HEK293 (cell line): Measurements from ENCODE around the gene ISOC2.

Experiments
- CTCF ChIA-PET: fragments of 350-600 bp; formaldehyde crosslinking; extraction: SDS; loops from one replicate; lab custom pipeline; 2021; ENCODE audit warnings: antibody characterized with exemption; lab: Yijun Ruan, JAX
- POLR2A ChIA-PET: fragments of 300-600 bp; formaldehyde crosslinking; extraction: SDS; loops from one replicate; lab custom pipeline; 2020; ENCODE audit warnings: antibody characterized with exemption, inconsistent platforms; lab: Yijun Ruan, JAX
- H3K27ac ChIP-seq: fragments of 200-500 bp; sonication (Bioruptor generic); 2 replicates; pipeline ENCODE4 v1.5.1; 2014; ENCODE audit warnings: low read depth, low read length, control low read depth, inconsistent platforms; ENCODE audit errors: extremely low read depth
- H3K36me3 ChIP-seq, 2 experiments: fragments of 200-500 bp in 1 of 2; sonication (Bioruptor generic) in 1 of 2; 1 replicate in 1 of 2; 2 replicates in 1 of 2; pipeline ENCODE4 v1.5.1; 2014 to 2017; ENCODE audit warnings: inconsistent platforms in 2 of 2, low read length in 2 of 2; ENCODE audit not compliant: control insufficient read depth in 2 of 2, insufficient read depth in 1 of 2
- H3K4me1 ChIP-seq: fragments of 200-500 bp; sonication (Bioruptor generic); 2 replicates; pipeline ENCODE4 v1.5.1; 2014; ENCODE audit warnings: mild to moderate bottlenecking, low read length, inconsistent platforms; ENCODE audit not compliant: control insufficient read depth, insufficient read depth
- H3K4me3 ChIP-seq: 2 replicates; pipeline ENCODE4 v1.5.1; 2011; ENCODE audit warnings: low read depth, mild to moderate bottlenecking, control low read depth, low read length, moderate library complexity
- H3K9me3 ChIP-seq: fragments of 200-500 bp; sonication (Bioruptor generic); 2 replicates; pipeline ENCODE4 v1.5.1; 2014; ENCODE audit warnings: low read depth, low read length, inconsistent platforms; ENCODE audit not compliant: control insufficient read depth, insufficient read depth
- GLIS1 ChIP-seq: fragments of 450-650 bp; formaldehyde crosslinking; IDR thresholded peaks from 2 replicates; pipeline ENCODE4 v1.5.1; 2016; ENCODE audit warnings: missing biosample characterization, missing genetic modification characterization
- GLIS2 ChIP-seq: fragments of 450-650 bp; formaldehyde crosslinking; IDR thresholded peaks from 2 replicates; pipeline ENCODE4 v1.5.1; 2016; ENCODE audit warnings: missing biosample characterization, missing genetic modification characterization
- MEIS1 ChIP-seq: sonication (generic); formaldehyde crosslinking; IDR thresholded peaks from 2 replicates; pipeline ENCODE4 v1.8.1; 2022; ENCODE audit warnings: missing genetic modification reagents, mild to moderate bottlenecking, borderline replicate concordance
- ZFHX2 ChIP-seq: fragments of 450-650 bp; formaldehyde crosslinking; conservative IDR thresholded peaks from 2 replicates; pipeline ENCODE4 v1.5.1; 2016; ENCODE audit warnings: missing biosample characterization, missing genetic modification characterization
- ZIC2 ChIP-seq: fragments of 450-650 bp; formaldehyde crosslinking; IDR thresholded peaks from 2 replicates; pipeline ENCODE4 v1.5.1; 2016; ENCODE audit warnings: missing biosample characterization, missing genetic modification characterization
- ZNF202 ChIP-seq: fragments of 450-650 bp; formaldehyde crosslinking; IDR thresholded peaks from 2 replicates; pipeline ENCODE4 v1.5.1; 2016; ENCODE audit warnings: missing biosample characterization, missing genetic modification characterization, borderline replicate concordance
- ZNF248 ChIP-seq: fragments of 450-650 bp; formaldehyde crosslinking; IDR thresholded peaks from 2 replicates; pipeline ENCODE4 v1.5.1; 2017; ENCODE audit warnings: missing biosample characterization, missing genetic modification characterization
- ZNF335 ChIP-seq: fragments of 450-650 bp; formaldehyde crosslinking; conservative IDR thresholded peaks from 2 replicates; pipeline ENCODE4 v1.5.1; 2016; ENCODE audit warnings: missing biosample characterization, missing genetic modification characterization
- TF ChIP-seq, protein P1 (sequence below): fragments of 450-650 bp; formaldehyde crosslinking; IDR thresholded peaks from 2 replicates; pipeline ENCODE4 v1.5.1; 2016; ENCODE audit warnings: missing biosample characterization, missing genetic modification characterization
- TF ChIP-seq, protein P2 (sequence below): fragments of 450-650 bp; formaldehyde crosslinking; IDR thresholded peaks from 2 replicates; pipeline ENCODE4 v1.5.1; 2016; ENCODE audit warnings: missing biosample characterization, missing genetic modification characterization
- TF ChIP-seq, protein P3 (sequence below): fragments of 450-650 bp; formaldehyde crosslinking; IDR thresholded peaks from 2 replicates; pipeline ENCODE4 v1.5.1; 2016; ENCODE audit warnings: missing biosample characterization, missing genetic modification characterization
- TF ChIP-seq, protein P4 (sequence below): fragments of 450-650 bp; formaldehyde crosslinking; IDR thresholded peaks from 2 replicates; pipeline ENCODE4 v1.5.1; 2016; ENCODE audit warnings: missing biosample characterization, missing genetic modification characterization

ISOC2 gene

DNA sequence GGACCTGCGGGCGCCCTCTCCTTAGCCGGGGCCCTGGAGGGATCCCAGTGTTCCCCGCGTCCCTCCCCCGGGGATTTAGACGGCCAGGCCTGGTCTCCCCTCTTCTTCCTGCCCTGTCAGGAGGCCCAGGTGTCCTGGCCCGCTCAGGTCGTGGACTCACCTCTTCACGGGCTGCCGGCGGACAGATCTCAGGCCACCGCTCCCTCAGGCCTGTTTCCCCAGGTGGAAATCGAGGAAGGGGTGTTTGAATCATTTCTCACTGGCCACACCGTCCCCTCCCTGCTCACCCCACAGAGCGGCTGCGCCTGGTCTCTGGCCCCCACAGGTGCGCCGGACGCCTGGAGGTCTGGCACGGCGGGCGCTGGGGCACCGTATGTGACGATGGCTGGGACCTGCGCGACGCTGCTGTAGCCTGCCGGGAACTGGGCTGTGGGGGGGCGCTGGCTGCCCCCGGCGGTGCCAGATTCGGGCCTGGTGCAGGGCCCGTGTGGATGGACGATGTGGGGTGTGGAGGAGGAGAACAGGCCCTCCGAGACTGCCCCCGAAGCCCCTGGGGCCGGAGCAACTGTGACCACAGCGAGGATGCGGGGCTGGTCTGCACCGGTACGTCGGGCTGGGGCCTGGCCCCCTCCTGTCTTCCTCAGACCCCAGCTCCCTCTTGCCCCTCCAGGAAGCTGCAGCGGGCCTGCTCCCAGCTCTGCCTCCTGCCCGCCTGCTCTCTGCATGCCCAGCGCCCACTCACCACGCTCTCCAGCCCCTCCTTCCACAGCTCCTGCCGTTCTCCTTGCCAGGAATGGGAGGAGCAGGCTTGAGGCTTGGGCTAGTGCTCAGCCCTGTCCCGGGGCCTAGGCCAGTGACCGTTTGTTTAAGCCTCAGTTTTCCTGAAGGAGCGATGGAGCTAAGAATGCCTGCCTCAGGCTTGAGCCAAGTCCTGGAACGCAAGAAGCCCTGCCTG lies 29.3 kb upstream of the ISOC2 start:
- Histone ChIP-seq H3K4me1 (peaks cover 16% of the 10 kb centered on the region), H3K4me3 (no peak overlapping the region), H3K9me3 (no peaks in the 10 kb centered on the region), H3K27ac (no peak overlapping the region), H3K36me3 (no peaks in the 10 kb centered on the region)
- POLR2A ChIA-PET: interaction anchor here (0.5 to 0.6 kb wide), 2 partner anchors 29 to 144 kb away, joined by 3 to 4 read pairs; no protein-coding TSS in a partner anchor
- CTCF ChIA-PET: interaction anchor here (1.8 to 4.4 kb wide), 3 partner anchors 14 to 116 kb away, joined by 8 to 28 read pairs (median 12); partner anchors contain the start of gene ZNF865
- peak; percentile 9; the same call in 1 of the 2 replicates for TF ChIP-seq GLIS2 (tag by site-specific recombination)
- TF ChIP-seq, protein P1, sequence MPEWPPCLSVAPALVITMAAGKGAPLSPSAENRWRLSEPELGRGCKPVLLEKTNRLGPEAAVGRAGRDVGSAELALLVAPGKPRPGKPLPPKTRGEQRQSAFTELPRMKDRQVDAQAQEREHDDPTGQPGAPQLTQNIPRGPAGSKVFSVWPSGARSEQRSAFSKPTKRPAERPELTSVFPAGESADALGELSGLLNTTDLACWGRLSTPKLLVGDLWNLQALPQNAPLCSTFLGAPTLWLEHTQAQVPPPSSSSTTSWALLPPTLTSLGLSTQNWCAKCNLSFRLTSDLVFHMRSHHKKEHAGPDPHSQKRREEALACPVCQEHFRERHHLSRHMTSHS (tag by site-specific recombination): no peak
- TF ChIP-seq ZNF248 (tag by site-specific recombination): no peak
- peak; percentile 46; the same call in 1 of the 2 replicates for TF ChIP-seq ZFHX2 (tag by site-specific recombination)
- TF ChIP-seq ZNF335 (tag by site-specific recombination): peak; percentile 39; the same call in 1 of the 2 replicates

DNA sequence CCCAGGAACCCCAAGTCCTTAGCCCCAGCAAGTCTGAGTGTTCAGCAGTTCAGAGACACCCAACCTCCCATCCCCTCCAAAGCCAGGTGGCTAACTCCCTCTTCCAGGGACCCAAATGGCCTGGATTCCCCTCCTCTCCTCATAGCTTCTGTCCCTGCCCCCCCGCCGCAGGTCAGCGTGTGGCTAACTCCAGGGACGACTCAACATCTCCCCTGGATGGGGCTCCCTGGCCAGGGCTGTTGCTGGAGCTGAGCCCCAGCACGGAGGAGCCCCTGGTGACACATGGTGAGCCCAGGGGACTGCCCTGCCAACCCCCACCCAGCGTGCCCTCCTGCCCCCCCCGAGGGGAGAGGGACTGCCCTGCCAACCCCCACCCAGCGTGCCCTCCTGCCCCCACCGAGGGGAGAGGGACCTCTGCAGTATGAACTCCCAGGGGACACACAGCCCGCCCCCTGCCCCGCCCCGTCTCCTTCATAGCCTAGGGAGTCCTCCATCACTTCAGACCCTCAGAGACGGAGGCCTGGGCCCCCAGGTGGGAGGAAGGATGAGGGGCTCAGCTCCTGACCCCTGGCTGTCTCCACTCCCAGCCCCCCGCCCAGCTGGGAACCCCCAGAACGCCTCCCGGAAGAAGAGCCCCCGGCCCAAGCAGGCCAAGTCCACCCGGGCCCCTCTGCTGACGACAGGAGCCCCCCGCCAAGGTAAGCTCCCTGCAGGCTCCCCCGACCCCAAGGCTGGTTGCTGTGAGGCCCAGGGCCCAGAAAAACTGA lies 28.5 kb upstream of the ISOC2 start:
- no peaks in the 10 kb centered on the region for H3K36me3 ChIP-seq
- ChIA-PET POLR2A (interaction anchor here (0.6 kb wide), 1 partner anchor 28 kb away, joined by 3 read pairs; no protein-coding TSS in a partner anchor), CTCF (interaction anchor here (1.1 to 4.4 kb wide), 3 partner anchors 14 to 165 kb away, joined by 8 to 28 read pairs (median 8); no protein-coding TSS in a partner anchor)
- H3K4me1 ChIP-seq: peaks cover 19% of the 10 kb centered on the region
- H3K9me3 ChIP-seq: no peaks in the 10 kb centered on the region
- H3K4me3 ChIP-seq: no peak overlapping the region
- H3K27ac ChIP-seq: no peak overlapping the region
- TF ChIP-seq, protein P2, sequence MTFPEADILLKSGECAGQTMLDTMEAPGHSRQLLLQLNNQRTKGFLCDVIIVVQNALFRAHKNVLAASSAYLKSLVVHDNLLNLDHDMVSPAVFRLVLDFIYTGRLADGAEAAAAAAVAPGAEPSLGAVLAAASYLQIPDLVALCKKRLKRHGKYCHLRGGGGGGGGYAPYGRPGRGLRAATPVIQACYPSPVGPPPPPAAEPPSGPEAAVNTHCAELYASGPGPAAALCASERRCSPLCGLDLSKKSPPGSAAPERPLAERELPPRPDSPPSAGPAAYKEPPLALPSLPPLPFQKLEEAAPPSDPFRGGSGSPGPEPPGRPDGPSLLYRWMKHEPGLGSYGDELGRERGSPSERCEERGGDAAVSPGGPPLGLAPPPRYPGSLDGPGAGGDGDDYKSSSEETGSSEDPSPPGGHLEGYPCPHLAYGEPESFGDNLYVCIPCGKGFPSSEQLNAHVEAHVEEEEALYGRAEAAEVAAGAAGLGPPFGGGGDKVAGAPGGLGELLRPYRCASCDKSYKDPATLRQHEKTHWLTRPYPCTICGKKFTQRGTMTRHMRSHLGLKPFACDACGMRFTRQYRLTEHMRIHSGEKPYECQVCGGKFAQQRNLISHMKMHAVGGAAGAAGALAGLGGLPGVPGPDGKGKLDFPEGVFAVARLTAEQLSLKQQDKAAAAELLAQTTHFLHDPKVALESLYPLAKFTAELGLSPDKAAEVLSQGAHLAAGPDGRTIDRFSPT (tag by site-specific recombination): peak; percentile 40; the same call in 1 of the 2 replicates
- TF ChIP-seq GLIS1 (tag by site-specific recombination) (peak; percentile 62), ZIC2 (tag by site-specific recombination) (peak; percentile 65), MEIS1 (no peak), GLIS2 (tag by site-specific recombination) (peak; percentile 30; the same call in 1 of the 2 replicates), ZNF202 (tag by site-specific recombination) (no peak)
- TF ChIP-seq, protein P3, sequence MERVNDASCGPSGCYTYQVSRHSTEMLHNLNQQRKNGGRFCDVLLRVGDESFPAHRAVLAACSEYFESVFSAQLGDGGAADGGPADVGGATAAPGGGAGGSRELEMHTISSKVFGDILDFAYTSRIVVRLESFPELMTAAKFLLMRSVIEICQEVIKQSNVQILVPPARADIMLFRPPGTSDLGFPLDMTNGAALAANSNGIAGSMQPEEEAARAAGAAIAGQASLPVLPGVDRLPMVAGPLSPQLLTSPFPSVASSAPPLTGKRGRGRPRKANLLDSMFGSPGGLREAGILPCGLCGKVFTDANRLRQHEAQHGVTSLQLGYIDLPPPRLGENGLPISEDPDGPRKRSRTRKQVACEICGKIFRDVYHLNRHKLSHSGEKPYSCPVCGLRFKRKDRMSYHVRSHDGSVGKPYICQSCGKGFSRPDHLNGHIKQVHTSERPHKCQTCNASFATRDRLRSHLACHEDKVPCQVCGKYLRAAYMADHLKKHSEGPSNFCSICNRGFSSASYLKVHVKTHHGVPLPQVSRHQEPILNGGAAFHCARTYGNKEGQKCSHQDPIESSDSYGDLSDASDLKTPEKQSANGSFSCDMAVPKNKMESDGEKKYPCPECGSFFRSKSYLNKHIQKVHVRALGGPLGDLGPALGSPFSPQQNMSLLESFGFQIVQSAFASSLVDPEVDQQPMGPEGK (tag by site-specific recombination): 0 out of 2 replicates have a peak, but pooled peaks have one; percentile 12
- TF ChIP-seq, protein P4, sequence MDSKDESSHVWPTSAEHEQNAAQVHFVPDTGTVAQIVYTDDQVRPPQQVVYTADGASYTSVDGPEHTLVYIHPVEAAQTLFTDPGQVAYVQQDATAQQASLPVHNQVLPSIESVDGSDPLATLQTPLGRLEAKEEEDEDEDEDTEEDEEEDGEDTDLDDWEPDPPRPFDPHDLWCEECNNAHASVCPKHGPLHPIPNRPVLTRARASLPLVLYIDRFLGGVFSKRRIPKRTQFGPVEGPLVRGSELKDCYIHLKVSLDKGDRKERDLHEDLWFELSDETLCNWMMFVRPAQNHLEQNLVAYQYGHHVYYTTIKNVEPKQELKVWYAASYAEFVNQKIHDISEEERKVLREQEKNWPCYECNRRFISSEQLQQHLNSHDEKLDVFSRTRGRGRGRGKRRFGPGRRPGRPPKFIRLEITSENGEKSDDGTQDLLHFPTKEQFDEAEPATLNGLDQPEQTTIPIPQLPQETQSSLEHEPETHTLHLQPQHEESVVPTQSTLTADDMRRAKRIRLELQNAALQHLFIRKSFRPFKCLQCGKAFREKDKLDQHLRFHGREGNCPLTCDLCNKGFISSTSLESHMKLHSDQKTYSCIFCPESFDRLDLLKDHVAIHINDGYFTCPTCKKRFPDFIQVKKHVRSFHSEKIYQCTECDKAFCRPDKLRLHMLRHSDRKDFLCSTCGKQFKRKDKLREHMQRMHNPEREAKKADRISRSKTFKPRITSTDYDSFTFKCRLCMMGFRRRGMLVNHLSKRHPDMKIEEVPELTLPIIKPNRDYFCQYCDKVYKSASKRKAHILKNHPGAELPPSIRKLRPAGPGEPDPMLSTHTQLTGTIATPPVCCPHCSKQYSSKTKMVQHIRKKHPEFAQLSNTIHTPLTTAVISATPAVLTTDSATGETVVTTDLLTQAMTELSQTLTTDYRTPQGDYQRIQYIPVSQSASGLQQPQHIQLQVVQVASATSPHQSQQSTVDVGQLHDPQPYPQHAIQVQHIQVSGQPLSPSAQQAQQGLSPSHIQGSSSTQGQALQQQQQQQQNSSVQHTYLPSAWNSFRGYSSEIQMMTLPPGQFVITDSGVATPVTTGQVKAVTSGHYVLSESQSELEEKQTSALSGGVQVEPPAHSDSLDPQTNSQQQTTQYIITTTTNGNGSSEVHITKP (tag by site-specific recombination): 0 out of 2 replicates have a peak, but pooled peaks have one; percentile 12
